H9 (cell line): ENCODE results near the gene LMX1B. TPM values are rescaled to one million over a fixed set of nuclear protein-coding genes. Genes with fewer than 3 reads are reported as not detected.

Experiments
- DNase-seq: peaks from one replicate; pipeline ENCODE4 v3.0.0-alpha.2; 2017
- H2AFZ ChIP-seq: one replicate; pipeline ENCODE4 v1.6.1; 2013; ENCODE audit warnings: mild to moderate bottlenecking, low read length, control low read depth, moderate library complexity
- H2AK5ac ChIP-seq: 2 replicates; pipeline ENCODE4 v1.6.1; 2013; ENCODE audit warnings: low read length, control low read depth, mixed read lengths; ENCODE audit not compliant: insufficient read length
- H2BK120ac ChIP-seq: one replicate; pipeline ENCODE4 v1.6.1; 2013; ENCODE audit warnings: low read depth, mild to moderate bottlenecking, low read length, control low read depth, inconsistent platforms; ENCODE audit not compliant: poor library complexity, severe bottlenecking
- H2BK12ac ChIP-seq: 2 replicates; pipeline ENCODE4 v1.6.1; 2013; ENCODE audit warnings: low read length, control low read depth, mixed read lengths, low read depth; ENCODE audit not compliant: insufficient read length
- H2BK15ac ChIP-seq: 2 replicates; pipeline ENCODE4 v1.6.1; 2013; ENCODE audit warnings: low read depth, low read length, control low read depth
- H2BK20ac ChIP-seq: one replicate; pipeline ENCODE4 v1.6.1; 2013; ENCODE audit warnings: low read depth, mild to moderate bottlenecking, low read length, control low read depth, inconsistent platforms; ENCODE audit not compliant: poor library complexity, severe bottlenecking
- H2BK5ac ChIP-seq: 2 replicates; pipeline ENCODE4 v1.6.1; 2013; ENCODE audit warnings: low read length, control low read depth, mixed read lengths; ENCODE audit not compliant: insufficient read length
- H3K14ac ChIP-seq: 2 replicates; pipeline ENCODE4 v1.6.1; 2013; ENCODE audit warnings: low read length, control low read depth; ENCODE audit not compliant: insufficient read depth
- H3K18ac ChIP-seq: 2 replicates; pipeline ENCODE4 v1.6.1; 2013; ENCODE audit warnings: low read depth, mild to moderate bottlenecking, mixed read lengths, low read length, control low read depth; ENCODE audit not compliant: insufficient read length
- H3K23ac ChIP-seq: 2 replicates; pipeline ENCODE4 v1.6.1; 2013; ENCODE audit warnings: low read length, control low read depth, mixed read lengths, low read depth; ENCODE audit not compliant: insufficient read length
- H3K23me2 ChIP-seq: 2 replicates; pipeline ENCODE4 v1.6.1; 2013; ENCODE audit warnings: low read depth, mild to moderate bottlenecking, mixed read lengths, low read length, control low read depth; ENCODE audit not compliant: insufficient read length, poor library complexity, severe bottlenecking
- H3K27ac ChIP-seq: 2 replicates; pipeline ENCODE4 v1.5.1; 2013; ENCODE audit warnings: low read length, control low read depth, mixed read lengths, low read depth; ENCODE audit not compliant: insufficient read length
- H3K27me3 ChIP-seq: 2 replicates; pipeline ENCODE4 v1.6.1; 2013; ENCODE audit warnings: low read length, control low read depth, inconsistent platforms; ENCODE audit not compliant: insufficient read depth
- H3K4ac ChIP-seq: 2 replicates; pipeline ENCODE4 v1.6.1; 2013; ENCODE audit warnings: low read depth, mild to moderate bottlenecking, control low read depth, inconsistent platforms, low read length, moderate library complexity
- H3K4me1 ChIP-seq: 2 replicates; pipeline ENCODE4 v1.6.1; 2013; ENCODE audit warnings: low read length, control low read depth, inconsistent platforms; ENCODE audit not compliant: insufficient read depth
- H3K4me2 ChIP-seq: 2 replicates; pipeline ENCODE4 v1.6.1; 2013; ENCODE audit warnings: low read length, control low read depth, mixed read lengths; ENCODE audit not compliant: insufficient read length, insufficient read depth
- H3K56ac ChIP-seq: 2 replicates; pipeline ENCODE4 v1.6.1; 2013; ENCODE audit warnings: low read depth, mild to moderate bottlenecking, mixed read lengths, low read length, control low read depth; ENCODE audit not compliant: insufficient read length
- H3K79me1 ChIP-seq: 2 replicates; pipeline ENCODE4 v1.6.1; 2013; ENCODE audit warnings: low read depth, mild to moderate bottlenecking, moderate library complexity, low read length, control low read depth, inconsistent platforms; ENCODE audit not compliant: insufficient read depth, poor library complexity, severe bottlenecking
- H3K79me2 ChIP-seq: 2 replicates; pipeline ENCODE4 v1.6.1; 2013; ENCODE audit warnings: low read length, control low read depth, inconsistent platforms; ENCODE audit not compliant: insufficient read depth
- H3K9ac ChIP-seq: 2 replicates; pipeline ENCODE4 v1.6.1; 2013; ENCODE audit warnings: low read length, control low read depth, mixed read lengths; ENCODE audit not compliant: insufficient read length; ENCODE audit errors: extremely low read depth
- H3K9me3 ChIP-seq: one replicate; pipeline ENCODE4 v1.6.1; 2013; ENCODE audit warnings: low read depth, low read length, inconsistent platforms; ENCODE audit not compliant: control insufficient read depth
- H3T11ph ChIP-seq: one replicate; pipeline ENCODE4 v1.6.1; 2013; ENCODE audit warnings: mild to moderate bottlenecking, low read length, control low read depth, inconsistent platforms
- H4K20me1 ChIP-seq: one replicate; pipeline ENCODE4 v1.6.1; 2013; ENCODE audit not compliant: control insufficient read depth, insufficient read length, insufficient read depth
- H4K5ac ChIP-seq: 2 replicates; pipeline ENCODE4 v1.6.1; 2013; ENCODE audit warnings: low read depth, mild to moderate bottlenecking, mixed read lengths, low read length, control low read depth; ENCODE audit not compliant: insufficient read length
- H4K8ac ChIP-seq: replicated peaks from 2 replicates; pipeline ENCODE4 v1.6.1; 2013; ENCODE audit warnings: low read length, control low read depth, mixed read lengths, low read depth; ENCODE audit not compliant: insufficient read length
- H4K91ac ChIP-seq: 2 replicates; pipeline ENCODE4 v1.6.1; 2013; ENCODE audit warnings: low read depth, mild to moderate bottlenecking, moderate library complexity, mixed read lengths, low read length, control low read depth; ENCODE audit not compliant: insufficient read length
- H3K27ac Mint-ChIP-seq, 3 experiments: 2 replicates in 2 of 3; 3 replicates in 1 of 3; pipeline ENCODE4 v1.8.0; 2020 to 2021; ENCODE audit warnings: mixed read lengths in 3 of 3, mild to moderate bottlenecking in 1 of 3, moderate library complexity in 1 of 3
- H3K27me3 Mint-ChIP-seq: 2 replicates; pipeline ENCODE4 v1.8.0; 2021; ENCODE audit warnings: low read depth, mild to moderate bottlenecking, moderate library complexity, mixed read lengths
- H3K36me3 Mint-ChIP-seq, 3 experiments: 2 replicates in 2 of 3; 3 replicates in 1 of 3; pipeline ENCODE4 v1.8.0; 2020 to 2021; ENCODE audit warnings: low read depth in 3 of 3, mixed read lengths in 3 of 3; ENCODE audit not compliant: insufficient read depth in 1 of 3
- H3K4me1 Mint-ChIP-seq, 2 experiments: 2 replicates each; pipeline ENCODE4 v1.8.0; 2020; ENCODE audit warnings: mixed read lengths in 2 of 2
- H3K4me3 Mint-ChIP-seq, 2 experiments: 2 replicates in 1 of 2; 3 replicates in 1 of 2; pipeline ENCODE4 v1.8.0; 2020 to 2021; ENCODE audit warnings: mild to moderate bottlenecking in 2 of 2, mixed read lengths in 2 of 2, moderate library complexity in 1 of 2
- H3K9me3 Mint-ChIP-seq, 2 experiments: 2 replicates in 1 of 2; 3 replicates in 1 of 2; pipeline ENCODE4 v1.8.0; 2020; ENCODE audit warnings: mild to moderate bottlenecking in 2 of 2, mixed read lengths in 2 of 2, moderate library complexity in 1 of 2
- WGBS: extraction: QIAGEN DNeasy Blood & Tissue Kit; methylation state at CpG from one replicate; pipeline ENCODE4 v1.1.7; 2013; ENCODE audit warnings: missing lambda C conversion rate, low lambda C conversion rate, mixed read lengths; ENCODE audit not compliant: insufficient read length; ENCODE audit errors: extremely low coverage; 5-methylcytosine and 5-hydroxymethylcytosine counted together
- total RNA-seq: library from RNA; stranded (reverse); gene quantifications from 2 replicates; pipeline ENCODE4 v1.2.1, GENCODE V29; 2021
- TF ChIP-seq, protein P1 (sequence below): fragments of 200-600 bp; sonication (generic); conservative IDR thresholded peaks from 3 replicates; pipeline ENCODE4 v1.8.0; 2021; ENCODE audit warnings: antibody characterized with exemption, mild to moderate bottlenecking

The LMX1B gene
- total RNA-seq, 1 experiment from 2014 or later = 0.85 TPM

DNA sequence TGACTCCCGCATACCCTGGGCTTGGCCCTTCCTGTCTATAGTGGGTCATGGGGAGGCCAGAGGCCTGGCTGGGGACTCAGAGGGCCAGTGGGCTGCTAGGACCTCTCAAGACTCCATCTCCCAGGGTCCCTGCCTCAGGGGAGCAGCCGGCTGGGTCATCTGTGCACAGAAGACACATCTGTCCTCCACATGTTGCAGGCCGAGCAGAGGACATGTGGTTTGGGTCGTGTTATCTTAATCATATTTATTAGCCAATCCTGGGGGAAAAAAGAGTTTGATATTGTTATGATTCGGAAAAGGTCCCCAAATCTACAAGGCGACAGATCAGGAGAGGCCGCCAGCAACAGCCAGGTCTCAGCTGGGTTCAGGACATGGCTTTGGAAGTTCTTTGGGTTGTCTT is 14.4 kb downstream of the LMX1B start:
- H2AK5ac ChIP-seq = no peak overlapping the region
- no peak overlapping the region for H3K27ac Mint-ChIP-seq
- no peaks in the 10 kb centered on the region for H4K20me1 ChIP-seq
- TF ChIP-seq, protein P1, sequence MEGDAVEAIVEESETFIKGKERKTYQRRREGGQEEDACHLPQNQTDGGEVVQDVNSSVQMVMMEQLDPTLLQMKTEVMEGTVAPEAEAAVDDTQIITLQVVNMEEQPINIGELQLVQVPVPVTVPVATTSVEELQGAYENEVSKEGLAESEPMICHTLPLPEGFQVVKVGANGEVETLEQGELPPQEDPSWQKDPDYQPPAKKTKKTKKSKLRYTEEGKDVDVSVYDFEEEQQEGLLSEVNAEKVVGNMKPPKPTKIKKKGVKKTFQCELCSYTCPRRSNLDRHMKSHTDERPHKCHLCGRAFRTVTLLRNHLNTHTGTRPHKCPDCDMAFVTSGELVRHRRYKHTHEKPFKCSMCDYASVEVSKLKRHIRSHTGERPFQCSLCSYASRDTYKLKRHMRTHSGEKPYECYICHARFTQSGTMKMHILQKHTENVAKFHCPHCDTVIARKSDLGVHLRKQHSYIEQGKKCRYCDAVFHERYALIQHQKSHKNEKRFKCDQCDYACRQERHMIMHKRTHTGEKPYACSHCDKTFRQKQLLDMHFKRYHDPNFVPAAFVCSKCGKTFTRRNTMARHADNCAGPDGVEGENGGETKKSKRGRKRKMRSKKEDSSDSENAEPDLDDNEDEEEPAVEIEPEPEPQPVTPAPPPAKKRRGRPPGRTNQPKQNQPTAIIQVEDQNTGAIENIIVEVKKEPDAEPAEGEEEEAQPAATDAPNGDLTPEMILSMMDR = no peak
- H4K5ac ChIP-seq = no peak overlapping the region
- H2BK12ac ChIP-seq = no peak overlapping the region
- WGBS = no CpG with 5 or more reads among the region's 7 CpGs
- H3K36me3 Mint-ChIP-seq = no peaks in the 10 kb centered on the region
- H3K4me2 ChIP-seq = no peak overlapping the region
- H2BK120ac ChIP-seq = no peak overlapping the region
- H2AFZ ChIP-seq = no peak overlapping the region
- H3K9me3 Mint-ChIP-seq = no peaks in the 10 kb centered on the region; a peak in 1 of 5 replicates
- peaks cover 8 to 48% of the 10 kb centered on the region in 2 experiments for H3K4me1 Mint-ChIP-seq
- no peaks in the 10 kb centered on the region for H3K4me1 ChIP-seq
- no peak overlapping the region for H2BK15ac ChIP-seq
- no peak for DNase-seq
- peaks cover 100% of the 10 kb centered on the region for H3K27me3 Mint-ChIP-seq
- no peak overlapping the region for H3K18ac ChIP-seq
- no peak overlapping the region for H3K4me3 Mint-ChIP-seq
- H3K79me1 ChIP-seq = no peaks in the 10 kb centered on the region
- H4K8ac ChIP-seq = no peak overlapping the region
- H3K23ac ChIP-seq = no peak overlapping the region
- no peaks in the 10 kb centered on the region for H3K9me3 ChIP-seq
- no peak overlapping the region for H3K4ac ChIP-seq
- no peak overlapping the region for H3T11ph ChIP-seq
- no peak overlapping the region for H3K56ac ChIP-seq
- H3K14ac ChIP-seq = no peak overlapping the region
- no peak overlapping the region for H2BK20ac ChIP-seq
- no peak overlapping the region for H4K91ac ChIP-seq
- no peaks in the 10 kb centered on the region for H3K79me2 ChIP-seq
- H3K9ac ChIP-seq = no peak overlapping the region
- H3K27ac ChIP-seq = no peak overlapping the region
- H2BK5ac ChIP-seq = no peak overlapping the region
- peaks cover 11% of the 10 kb centered on the region for H3K23me2 ChIP-seq
- H3K27me3 ChIP-seq = peaks cover 76% of the 10 kb centered on the region
